DND-41 (cell line): ENCODE results near the gene ITGA6.

Experiments
- ATAC-seq: fragments of 200-7000 bp; cut with Tn5 transposase; 3 replicates; pipeline ENCODE4 v1.9.1; 2021; ENCODE audit warnings: low read depth; ENCODE audit not compliant: insufficient read depth
- DNase-seq: peaks from one replicate; pipeline ENCODE4 v3.0.0-alpha.2; 2020
- H2AFZ ChIP-seq: 2 replicates; pipeline ENCODE4 v1.6.0; 2012; ENCODE audit warnings: low read depth, low read length
- H3K27ac ChIP-seq: 2 replicates; pipeline ENCODE4 v1.5.1; 2012; ENCODE audit warnings: low read length, inconsistent platforms
- H3K27me3 ChIP-seq: fragments of 200-600 bp; sonication (generic); 2 replicates; pipeline ENCODE4 v1.6.0; 2012; ENCODE audit warnings: low read length, mild to moderate bottlenecking, inconsistent platforms; ENCODE audit not compliant: insufficient read depth, poor library complexity
- H3K36me3 ChIP-seq: 2 replicates; pipeline ENCODE4 v1.5.1; 2012; ENCODE audit warnings: low read length, inconsistent platforms; ENCODE audit not compliant: insufficient read depth
- H3K4me1 ChIP-seq: 2 replicates; pipeline ENCODE4 v1.5.1; 2012; ENCODE audit warnings: mild to moderate bottlenecking, low read length; ENCODE audit not compliant: insufficient read depth
- H3K4me2 ChIP-seq: 2 replicates; pipeline ENCODE4 v1.6.0; 2012; ENCODE audit warnings: mild to moderate bottlenecking, moderate library complexity, low read length, inconsistent platforms; ENCODE audit not compliant: insufficient read depth
- H3K4me3 ChIP-seq, 2 experiments: fragments of 200-600 bp in 1 of 2; shearing (Covaris generic) in 1 of 2; 2 replicates each; pipeline ENCODE4 v1.5.1; 2012 to 2016; ENCODE audit warnings: inconsistent platforms in 2 of 2, low read length in 2 of 2, mild to moderate bottlenecking in 2 of 2, low read depth in 1 of 2, moderate library complexity in 1 of 2
- H3K79me2 ChIP-seq: 2 replicates; pipeline ENCODE4 v1.6.0; 2012; ENCODE audit warnings: low read length, inconsistent platforms; ENCODE audit not compliant: insufficient read depth
- H3K9ac ChIP-seq: 2 replicates; pipeline ENCODE4 v1.6.0; 2012; ENCODE audit warnings: low read depth, mild to moderate bottlenecking, inconsistent platforms, low read length, moderate library complexity
- H3K9me3 ChIP-seq: 2 replicates; pipeline ENCODE4 v1.5.1; 2012; ENCODE audit warnings: low read length, moderate library complexity, mild to moderate bottlenecking, inconsistent platforms; ENCODE audit not compliant: insufficient read depth, severe bottlenecking
- H4K20me1 ChIP-seq: 2 replicates; pipeline ENCODE4 v1.6.0; 2012; ENCODE audit warnings: low read length; ENCODE audit not compliant: insufficient read depth
- EZH2 ChIP-seq: IDR thresholded peaks from 3 replicates; pipeline ENCODE4 v1.6.1; 2012; ENCODE audit warnings: borderline replicate concordance, low read depth, mild to moderate bottlenecking, moderate library complexity, low read length, inconsistent platforms; ENCODE audit not compliant: severe bottlenecking
- TF ChIP-seq, protein P1 (sequence below): IDR thresholded peaks from 2 replicates; pipeline ENCODE4 v1.5.1; 2012; ENCODE audit warnings: borderline replicate concordance, low read length, moderate library complexity, mild to moderate bottlenecking; ENCODE audit not compliant: poor library complexity, severe bottlenecking; ENCODE audit errors: extremely low read depth

Gene ITGA6

DNA sequence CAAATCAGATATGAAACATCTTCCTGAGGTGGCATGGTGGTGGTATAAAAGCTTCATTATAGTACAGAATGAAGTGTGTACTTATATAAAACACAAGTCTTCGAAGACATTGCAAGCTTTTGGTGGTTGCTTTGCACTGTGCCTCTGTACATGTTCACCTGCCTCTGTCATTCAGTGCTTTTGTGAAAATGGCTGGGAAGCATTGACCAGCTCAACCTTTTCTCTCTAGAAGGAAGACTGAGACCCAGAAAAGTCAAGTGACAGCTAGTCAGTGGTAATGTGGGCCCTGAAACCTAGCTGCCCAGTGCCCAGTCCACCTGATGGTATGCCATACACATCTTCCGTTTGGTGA lies 12.1 kb downstream of the ITGA6 start:
- Histone ChIP-seq H3K9me3 (no peaks in the 10 kb centered on the region), H2AFZ (no peak overlapping the region), H3K9ac (no peak overlapping the region), H4K20me1 (no peaks in the 10 kb centered on the region; the same call in 1 of the 2 replicates), H3K36me3 (no peaks in the 10 kb centered on the region), H3K79me2 (no peaks in the 10 kb centered on the region), H3K4me3 (no peak overlapping the region), H3K4me1 (peaks cover 23% of the 10 kb centered on the region), H3K27ac (no peak overlapping the region), H3K27me3 (no peaks in the 10 kb centered on the region), H3K4me2 (no peak overlapping the region)
- DNase-seq: no peak
- ATAC-seq: no peak
- TF ChIP-seq, protein P1, sequence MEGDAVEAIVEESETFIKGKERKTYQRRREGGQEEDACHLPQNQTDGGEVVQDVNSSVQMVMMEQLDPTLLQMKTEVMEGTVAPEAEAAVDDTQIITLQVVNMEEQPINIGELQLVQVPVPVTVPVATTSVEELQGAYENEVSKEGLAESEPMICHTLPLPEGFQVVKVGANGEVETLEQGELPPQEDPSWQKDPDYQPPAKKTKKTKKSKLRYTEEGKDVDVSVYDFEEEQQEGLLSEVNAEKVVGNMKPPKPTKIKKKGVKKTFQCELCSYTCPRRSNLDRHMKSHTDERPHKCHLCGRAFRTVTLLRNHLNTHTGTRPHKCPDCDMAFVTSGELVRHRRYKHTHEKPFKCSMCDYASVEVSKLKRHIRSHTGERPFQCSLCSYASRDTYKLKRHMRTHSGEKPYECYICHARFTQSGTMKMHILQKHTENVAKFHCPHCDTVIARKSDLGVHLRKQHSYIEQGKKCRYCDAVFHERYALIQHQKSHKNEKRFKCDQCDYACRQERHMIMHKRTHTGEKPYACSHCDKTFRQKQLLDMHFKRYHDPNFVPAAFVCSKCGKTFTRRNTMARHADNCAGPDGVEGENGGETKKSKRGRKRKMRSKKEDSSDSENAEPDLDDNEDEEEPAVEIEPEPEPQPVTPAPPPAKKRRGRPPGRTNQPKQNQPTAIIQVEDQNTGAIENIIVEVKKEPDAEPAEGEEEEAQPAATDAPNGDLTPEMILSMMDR: no peak
- no peak for TF ChIP-seq EZH2

DNA sequence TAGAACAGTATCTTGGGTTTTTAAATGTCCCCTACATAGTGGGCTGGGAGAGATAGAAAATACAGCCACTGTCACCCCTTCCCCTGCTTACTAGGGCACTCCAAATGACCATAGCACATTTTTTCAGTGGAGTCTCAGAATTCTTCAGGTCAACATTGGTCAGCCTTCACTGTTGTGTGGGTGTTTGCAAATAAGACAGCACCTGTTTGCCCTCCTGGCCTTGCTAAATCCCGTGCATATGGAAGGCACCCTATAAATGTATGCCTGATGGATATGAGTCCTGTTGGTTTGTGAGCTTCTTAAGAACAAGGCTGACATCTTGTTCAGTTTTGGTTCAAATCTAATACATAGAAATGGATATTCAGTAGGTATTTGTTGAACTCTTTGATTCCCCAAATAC lies 12.5 kb downstream of the ITGA6 start:
- H3K27me3 ChIP-seq: no peaks in the 10 kb centered on the region
- no peak for DNase-seq
- no peak overlapping the region for H3K4me2 ChIP-seq
- H3K36me3 ChIP-seq: no peaks in the 10 kb centered on the region
- H4K20me1 ChIP-seq: no peaks in the 10 kb centered on the region; the same call in 1 of the 2 replicates
- no peaks in the 10 kb centered on the region for H3K9me3 ChIP-seq
- H3K4me1 ChIP-seq: peaks cover 19% of the 10 kb centered on the region
- no peak overlapping the region for H3K4me3 ChIP-seq
- no peaks in the 10 kb centered on the region for H3K79me2 ChIP-seq
- no peak for ATAC-seq
- TF ChIP-seq, protein P1: no peak
- no peak for TF ChIP-seq EZH2
- no peak overlapping the region for H3K9ac ChIP-seq
- no peak overlapping the region for H3K27ac ChIP-seq
- no peak overlapping the region for H2AFZ ChIP-seq

DNA sequence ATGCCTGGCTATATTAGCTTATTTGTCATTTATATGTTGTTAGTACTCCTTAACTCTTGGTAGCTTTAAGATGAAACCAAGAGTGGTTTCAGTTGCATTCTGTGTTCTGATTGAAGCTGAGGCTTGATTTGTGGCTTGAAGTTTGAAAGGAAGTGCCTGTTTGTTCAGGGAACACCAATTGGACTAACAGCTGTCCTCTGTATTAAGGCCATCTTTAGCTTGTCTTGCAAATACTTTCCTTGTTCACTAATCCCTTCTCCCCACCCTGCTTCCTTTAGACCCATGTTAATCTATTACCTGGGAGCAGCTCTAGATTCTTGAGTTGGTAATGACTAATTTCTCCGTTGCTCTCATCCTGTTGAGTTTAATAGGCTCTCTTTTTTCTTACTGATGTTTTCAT lies 13.4 kb downstream of the ITGA6 start:
- ATAC-seq (no peak), DNase-seq (no peak)
- Histone ChIP-seq H3K27me3 (no peaks in the 10 kb centered on the region), H4K20me1 (no peaks in the 10 kb centered on the region; the same call in 1 of the 2 replicates), H3K4me3 (no peak overlapping the region), H3K79me2 (no peaks in the 10 kb centered on the region), H3K4me1 (peaks cover 14% of the 10 kb centered on the region), H3K27ac (no peak overlapping the region), H3K9ac (no peak overlapping the region), H3K4me2 (no peak overlapping the region), H3K9me3 (no peaks in the 10 kb centered on the region), H3K36me3 (no peaks in the 10 kb centered on the region), H2AFZ (no peak overlapping the region)
- TF ChIP-seq EZH2: no peak
- TF ChIP-seq, protein P1: no peak
